Esophagus squamous epithelium (tissue), 4 donors: Measurements from ENCODE around the gene GPR156.

Experiments
- CTCF ChIP-seq, 6 experiments: fragments of 450-650 bp in 4 of 6; fragments of 200-600 bp in 2 of 6; sonication (generic) in 2 of 6; IDR thresholded peaks; one replicate each; pipeline ENCODE4 v1.5.1; 2016 to 2019; ENCODE audit warnings: antibody characterized with exemption in 6 of 6, mild to moderate bottlenecking in 4 of 6, moderate library complexity in 4 of 6
- POLR2A ChIP-seq, 4 donors: fragments of 450-650 bp; IDR thresholded peaks; one replicate each; pipeline ENCODE4 v1.6.1; 2017; ENCODE audit warnings: antibody characterized with exemption in 4 of 4, mild to moderate bottlenecking in 4 of 4, moderate library complexity in 3 of 4

- TF ChIP-seq CTCF (IDR thresholded peaks at IDR 0.05): no peak
- TF ChIP-seq POLR2A (IDR thresholded peaks at IDR 0.05): no peak
Measured at GRCh38 chr3:120169407-120169806, 115.6 kb downstream of the GPR156 start.
